T-helper 2 cell treated with Interferon-gamma antibody and Interleukin-4, amounts not matched to agents 100 ng/mL and 5 ng/mL, for 36 hours (primary cell): ENCODE data around the gene ENTPD5. TPM values are rescaled to one million over a fixed set of nuclear protein-coding genes. Genes with fewer than 3 reads are reported as not detected.

Experiments
- intact Hi-C: fragments of 100-400 bp; cut with micrococcal nuclease; formaldehyde crosslinking; loops from one replicate; pipeline ENCODE4 v1.15.1; 2023
- total RNA-seq: library from RNA; stranded (reverse); gene quantifications from 2 replicates; pipeline ENCODE4 v1.2.3, GENCODE V29; 2022

ENTPD5 gene
- 9.4 and 10.5 TPM in 2 replicates for total RNA-seq

DNA sequence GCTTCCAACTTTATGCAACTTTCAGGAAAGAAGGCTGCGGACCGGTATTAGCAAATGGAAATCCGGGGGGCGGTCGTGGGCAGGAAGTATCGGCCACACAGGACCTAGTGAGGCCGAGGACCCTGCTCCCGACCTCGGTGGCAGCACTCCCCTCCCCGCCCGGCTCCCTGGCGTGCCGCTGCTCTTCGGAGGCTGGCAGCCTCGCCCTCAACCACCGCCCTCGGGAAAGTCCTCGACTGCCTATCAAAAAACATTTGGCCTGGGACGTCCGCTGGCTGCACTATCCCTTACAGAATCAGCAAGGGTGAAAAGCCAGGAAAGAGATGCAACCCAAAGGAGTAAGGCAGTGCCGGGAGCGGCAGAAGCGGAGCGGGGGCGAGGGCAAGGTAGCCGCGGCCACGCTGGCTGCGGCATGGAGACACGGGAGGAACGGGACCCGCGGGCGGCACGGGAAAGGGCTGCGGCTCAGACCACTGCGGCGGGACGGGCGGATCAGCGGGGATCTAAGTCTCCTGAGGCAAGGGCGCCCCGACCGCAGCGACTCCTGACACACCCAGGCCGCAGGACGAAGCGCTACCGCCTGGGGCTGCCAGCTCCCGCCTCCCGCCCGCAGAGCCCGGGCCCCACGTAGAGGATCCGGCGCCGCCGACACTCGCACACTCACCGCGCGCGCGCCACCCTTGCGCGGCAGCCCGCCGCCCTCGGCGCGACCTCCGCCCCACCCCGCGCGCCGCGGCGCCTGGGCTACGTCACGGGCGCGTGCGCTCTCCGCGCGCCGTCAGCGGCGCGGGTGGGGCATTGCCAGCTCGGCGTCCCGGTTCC, at the start of gene ENTPD5, which contains the start of gene BBOF1:
ENTPD5 (minus strand) TSS at position 703 of the 822 bp plus-strand sequence. CDS start 31,186 bp downstream, outside the sequence.
BBOF1 (plus strand) TSS at position 764 of the 822 bp plus-strand sequence. CDS start 130 bp downstream, outside the sequence.
- intact Hi-C loops = loop anchor here (1.0 to 2.0 kb wide), 5 partner anchors 66 to 528 kb away; partner anchors contain the start of genes ALDH6A1, COQ6, FAM161B and ISCA2

DNA sequence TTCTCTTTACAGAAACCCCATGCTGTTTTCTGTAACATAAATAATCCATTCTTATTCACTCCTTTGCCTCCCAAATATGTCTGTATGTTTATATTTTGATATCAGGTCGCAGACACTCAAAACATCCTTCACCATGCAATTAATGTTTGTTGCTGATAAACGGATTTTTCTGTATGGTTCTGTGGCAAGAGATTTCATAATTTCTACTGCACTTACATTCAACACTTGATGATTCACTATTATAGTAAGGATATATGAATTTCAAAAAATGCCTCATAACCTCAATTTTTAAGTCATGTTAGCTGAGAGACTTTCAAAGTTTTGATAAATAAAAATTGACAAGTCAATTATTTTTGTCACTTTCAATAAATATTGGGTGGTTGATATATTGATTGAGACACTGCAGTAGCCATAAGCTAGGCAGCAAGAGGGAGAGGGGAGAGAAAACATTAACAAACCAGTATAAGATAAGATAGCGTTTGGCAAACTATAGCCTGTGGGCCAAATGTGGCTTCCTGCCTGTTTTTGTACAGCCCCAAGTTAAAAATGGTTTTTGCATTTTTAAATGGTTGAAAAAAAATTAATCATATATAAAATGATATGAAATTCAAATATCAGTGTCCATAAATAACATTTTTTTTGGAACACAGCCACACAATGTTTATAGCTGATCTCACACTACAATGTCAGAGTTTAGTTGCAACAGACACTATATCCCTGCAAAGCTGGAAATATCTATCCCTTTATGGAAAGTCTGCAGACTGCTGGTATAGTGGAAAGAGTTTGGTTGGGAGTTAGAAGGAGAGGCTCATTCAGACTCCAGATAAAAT, 46.9 kb upstream of the ENTPD5 start:
- intact Hi-C loops = no loop called here

GRCh38 chr14:74064883-74065282, 45.8 kb upstream of the ENTPD5 start:
- intact Hi-C loops = no loop called here

DNA sequence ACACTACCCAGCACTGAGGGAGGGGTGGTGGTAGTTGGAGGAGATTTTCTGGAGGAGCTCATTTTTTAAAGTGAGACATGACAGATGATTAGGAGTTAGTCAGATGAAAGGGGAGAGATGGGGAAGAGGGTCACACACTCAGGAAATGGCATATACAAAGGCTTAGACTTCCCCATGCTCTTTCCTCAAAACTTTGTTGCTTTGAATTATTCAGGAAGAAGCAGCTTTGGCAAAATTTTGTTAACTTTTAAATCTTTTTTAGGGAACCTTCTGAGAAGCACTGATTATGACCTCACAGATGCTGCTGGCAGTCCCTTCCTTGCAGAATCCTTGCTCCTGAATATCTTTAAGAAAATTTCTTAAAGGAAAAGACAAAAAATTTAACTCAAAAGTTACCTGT, 45.3 kb upstream of the ENTPD5 start:
- intact Hi-C loops = no loop called here

GRCh38 chr14:74062809-74063150, 43.7 kb upstream of the ENTPD5 start:
- intact Hi-C loops = no loop called here

GRCh38 chr14:74049876-74050495, 30.9 kb upstream of the ENTPD5 start:
- intact Hi-C loops = no loop called here

GRCh38 chr14:74048281-74048680, 29.2 kb upstream of the ENTPD5 start:
- intact Hi-C loops = no loop called here

- intact Hi-C loops = no loop called here
Observed at GRCh38 chr14:74045522-74045921, 26.4 kb upstream of the ENTPD5 start.

- intact Hi-C loops = no loop called here
Observed at GRCh38 chr14:74042296-74042695, 23.2 kb upstream of the ENTPD5 start.

GRCh38 chr14:74038020-74038859, 19.2 kb upstream of the ENTPD5 start:
- intact Hi-C loops = loop anchor here (1.0 kb wide), 2 partner anchors 45 to 310 kb away; no protein-coding TSS in a partner anchor

DNA sequence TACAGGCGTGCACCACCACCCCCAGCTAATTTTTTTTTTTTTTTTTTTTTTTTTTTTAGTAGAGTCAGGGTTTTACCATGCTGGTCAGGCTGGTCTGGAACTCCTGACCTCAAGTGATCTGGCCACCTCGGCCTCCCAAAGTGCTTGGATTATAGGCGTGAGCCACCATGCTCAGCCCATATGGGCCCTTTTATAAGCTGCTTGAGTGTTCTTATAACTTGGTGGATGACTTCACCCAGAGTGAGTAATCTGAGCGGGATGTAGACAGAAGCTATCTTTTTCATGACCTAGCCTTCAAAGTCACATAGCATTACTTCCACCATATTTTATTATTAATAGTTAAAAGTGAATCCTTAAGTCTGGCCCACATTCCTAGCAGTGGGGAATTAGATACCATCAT, 16.5 kb upstream of the ENTPD5 start:
- intact Hi-C loops = no loop called here

- intact Hi-C loops = no loop called here
Observed at GRCh38 chr14:74034572-74034971, 15.5 kb upstream of the ENTPD5 start.

- intact Hi-C loops = no loop called here
Observed at GRCh38 chr14:74029136-74029535, 10.0 kb upstream of the ENTPD5 start.

DNA sequence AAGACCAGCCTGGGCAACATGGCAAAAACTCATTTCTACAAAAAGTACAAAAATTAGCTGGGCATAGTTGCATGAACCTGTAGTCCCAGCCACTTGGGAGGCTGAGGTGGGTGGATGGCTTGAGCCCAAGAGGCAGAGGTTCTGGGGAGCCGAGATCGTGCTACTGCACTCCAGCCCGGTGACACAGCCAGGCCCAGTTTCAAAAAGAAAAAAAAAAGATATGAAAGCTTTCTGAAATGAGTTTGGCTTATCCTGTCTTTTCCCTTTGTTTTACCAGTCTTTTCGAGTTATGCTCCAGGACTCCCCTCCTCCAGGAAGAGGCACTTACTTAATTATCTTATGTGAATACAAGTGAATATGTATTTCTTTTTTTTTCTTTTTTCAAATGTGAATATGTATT, 3.3 kb upstream of the ENTPD5 start:
- intact Hi-C loops = no loop called here

DNA sequence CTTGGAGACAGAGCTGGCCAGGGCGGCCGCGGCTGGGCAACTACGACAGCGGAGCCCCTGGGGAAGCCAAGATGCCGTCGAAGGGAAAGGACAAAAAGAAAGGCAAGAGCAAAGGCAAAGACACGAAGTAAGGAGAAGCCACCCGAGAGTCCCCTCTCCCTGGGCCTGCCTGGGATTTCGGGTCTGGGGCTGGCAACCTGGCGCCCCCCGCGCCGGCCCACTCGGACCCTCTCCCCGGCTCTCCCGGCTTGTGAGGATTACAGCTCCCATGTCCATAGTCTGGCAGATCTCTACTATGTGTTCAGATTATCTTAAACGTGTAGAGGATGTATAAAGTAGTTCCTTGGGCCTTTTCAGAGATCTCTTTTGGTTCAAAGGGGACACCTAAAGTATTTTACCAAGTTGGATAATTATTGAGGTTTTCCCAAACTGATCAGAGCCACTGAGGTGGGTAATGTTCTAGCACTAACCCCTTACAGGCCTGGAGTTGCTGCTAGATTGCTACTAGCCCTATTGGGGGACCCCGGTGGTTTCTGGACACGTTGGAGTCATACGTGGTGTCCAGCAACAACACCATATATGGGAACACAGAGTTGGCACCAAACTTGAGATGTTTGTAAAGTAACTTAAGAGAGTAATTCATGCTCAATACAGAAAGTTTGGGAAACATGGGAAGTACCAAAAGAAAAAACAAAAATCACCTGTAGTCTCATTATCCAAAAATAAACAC, 485 bp upstream of the ENTPD5 start:
- intact Hi-C loops = loop anchor here (1.0 to 2.0 kb wide), 4 partner anchors 69 to 529 kb away; partner anchors contain the start of genes COQ6, FAM161B, ISCA2 and NPC2

DNA sequence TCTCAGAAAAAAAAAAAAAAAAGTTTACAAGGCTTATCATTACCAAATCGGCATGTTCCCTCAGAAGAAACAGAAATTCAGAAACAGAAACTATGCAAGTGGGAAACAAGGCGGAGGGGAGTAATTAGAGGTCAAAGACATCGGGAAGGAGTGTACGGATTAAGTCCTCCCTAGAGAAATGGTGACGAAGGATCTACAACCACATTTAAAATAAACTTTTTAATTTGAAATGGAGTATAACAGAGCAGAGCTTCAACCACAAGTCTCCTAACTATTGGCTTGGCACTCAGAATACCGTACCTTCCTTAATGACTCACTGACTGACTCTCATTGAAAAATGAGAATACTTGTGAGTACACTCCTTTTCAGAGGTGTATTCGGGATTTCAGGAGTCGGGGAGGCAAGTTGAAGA, 908 bp downstream of the ENTPD5 start:
- intact Hi-C loops = loop anchor here (1.0 to 2.0 kb wide), 4 partner anchors 66 to 527 kb away; partner anchors contain the start of genes ALDH6A1, ISCA2, LIN52 and NPC2

- intact Hi-C loops = no loop called here
Observed at GRCh38 chr14:74015963-74016362, 3.1 kb downstream of the ENTPD5 start.

DNA sequence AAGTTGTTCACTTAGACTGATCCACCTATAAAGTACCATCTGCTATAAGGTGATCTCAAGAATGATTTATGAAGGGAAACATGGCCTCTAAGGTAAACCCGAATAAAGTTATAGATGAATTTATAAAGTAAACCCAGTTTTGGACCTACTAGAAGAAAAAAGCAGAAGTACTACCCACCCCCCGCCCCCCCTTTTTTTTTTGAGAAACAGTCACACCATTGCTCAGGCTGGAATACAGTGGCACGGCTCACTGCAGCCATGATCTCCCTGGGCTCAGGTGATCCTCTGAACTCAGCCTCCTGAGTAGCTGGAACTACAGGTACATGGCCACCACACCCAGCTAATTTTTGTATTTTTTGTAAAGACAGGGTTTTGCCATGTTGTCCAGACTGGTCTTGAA, 3.9 kb downstream of the ENTPD5 start:
- intact Hi-C loops = no loop called here

DNA sequence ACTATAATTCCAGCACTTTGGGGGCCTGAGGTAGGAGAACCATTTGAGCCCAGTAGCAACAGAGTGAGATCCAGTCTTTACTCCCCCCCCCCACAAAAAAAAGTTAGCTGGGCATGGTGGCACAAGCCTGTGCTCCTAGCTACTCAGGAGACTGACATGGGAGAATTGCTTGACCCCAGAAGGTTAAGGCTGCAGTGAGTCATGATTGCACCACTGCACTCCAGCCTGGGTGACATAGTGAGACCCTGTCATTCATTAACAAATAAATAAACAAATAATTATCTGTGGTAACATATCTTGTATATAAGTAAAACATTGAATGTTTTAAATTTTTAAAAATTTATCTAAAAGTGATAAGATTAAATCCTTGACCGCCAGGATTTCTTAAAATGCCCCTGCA, 4.8 kb downstream of the ENTPD5 start:
- intact Hi-C loops = no loop called here
